ENCODE data around the gene OSTN. TPM values are rescaled to one million over a fixed set of nuclear protein-coding genes. Genes with fewer than 3 reads are reported as not detected.
A peak's percentile ranks its signal among the peaks of the same experiment; 100 is the strongest.

Gene OSTN
- total RNA-seq, 2 experiments from 2014 or later: not detected

- peaks cover 14% of the 10 kb centered on the region for H3K4me1 Mint-ChIP-seq
- H3K27ac Mint-ChIP-seq: peak overlapping the region; percentile 78
- peak overlapping the region; percentile 33 for H3K4me3 Mint-ChIP-seq
- CTCF ChIA-PET: no interaction called here
- POLR2A ChIA-PET: no interaction called here
- H3K27me3 Mint-ChIP-seq: no peaks in the 10 kb centered on the region
- H3K36me3 Mint-ChIP-seq (ENCODE audit: low read depth): no peaks in the 10 kb centered on the region
- no peaks in the 10 kb centered on the region for H3K9me3 Mint-ChIP-seq
- DNase-seq: no peak
Measured at GRCh38 chr3:191290311-191291025, 91.4 kb downstream of the OSTN start.

GRCh38 chr3:191292243-191293015, 93.4 kb downstream of the OSTN start:
- POLR2A ChIA-PET: no interaction called here
- no peaks in the 10 kb centered on the region for H3K36me3 Mint-ChIP-seq (ENCODE audit: low read depth)
- H3K4me3 Mint-ChIP-seq: no peak overlapping the region
- no peak overlapping the region for H3K27ac Mint-ChIP-seq
- CTCF ChIA-PET: interaction anchor here (0.8 kb wide), 1 partner anchor 24 kb away, joined by 3 read pairs; no protein-coding TSS in a partner anchor
- peaks cover 14% of the 10 kb centered on the region for H3K4me1 Mint-ChIP-seq
- no peak for DNase-seq
- peaks cover 4% of the 10 kb centered on the region for H3K27me3 Mint-ChIP-seq
- H3K9me3 Mint-ChIP-seq: no peaks in the 10 kb centered on the region

- no peaks in the 10 kb centered on the region for H3K36me3 Mint-ChIP-seq (ENCODE audit: low read depth)
- H3K4me3 Mint-ChIP-seq: no peak overlapping the region
- H3K27me3 Mint-ChIP-seq: peaks cover 5% of the 10 kb centered on the region
- ChIA-PET POLR2A (no interaction called here), CTCF (no interaction called here)
- no peak overlapping the region for H3K27ac Mint-ChIP-seq
- no peak for DNase-seq
- H3K4me1 Mint-ChIP-seq: peaks cover 14% of the 10 kb centered on the region
- H3K9me3 Mint-ChIP-seq: no peaks in the 10 kb centered on the region
Measured at GRCh38 chr3:191294291-191294690, 95.2 kb downstream of the OSTN start.

- Mint-ChIP-seq H3K4me1 (peaks cover 3% of the 10 kb centered on the region), H3K36me3 (ENCODE audit: low read depth) (no peaks in the 10 kb centered on the region), H3K4me3 (no peak overlapping the region), H3K27me3 (peaks cover 5% of the 10 kb centered on the region), H3K9me3 (no peaks in the 10 kb centered on the region), H3K27ac (no peak overlapping the region)
- ChIA-PET CTCF (no interaction called here), POLR2A (no interaction called here)
- no peak for DNase-seq
Measured at GRCh38 chr3:191296041-191296541, 97.0 kb downstream of the OSTN start.

- ChIA-PET CTCF (no interaction called here), POLR2A (no interaction called here)
- Mint-ChIP-seq H3K4me1 (no peaks in the 10 kb centered on the region), H3K4me3 (no peak overlapping the region), H3K27ac (no peak overlapping the region), H3K36me3 (ENCODE audit: low read depth) (no peaks in the 10 kb centered on the region), H3K27me3 (peaks cover 5% of the 10 kb centered on the region), H3K9me3 (no peaks in the 10 kb centered on the region)
- DNase-seq: no peak
Measured at GRCh38 chr3:191298846-191299245, 99.8 kb downstream of the OSTN start.

GRCh38 chr3:191300422-191300821, 101.4 kb downstream of the OSTN start:
- Mint-ChIP-seq H3K27ac (no peak overlapping the region), H3K4me1 (no peaks in the 10 kb centered on the region), H3K27me3 (peaks cover 5% of the 10 kb centered on the region), H3K4me3 (no peak overlapping the region), H3K36me3 (ENCODE audit: low read depth) (no peaks in the 10 kb centered on the region), H3K9me3 (no peaks in the 10 kb centered on the region)
- ChIA-PET CTCF (no interaction called here), POLR2A (no interaction called here)
- no peak for DNase-seq

GRCh38 chr3:191301017-191301416, 102.0 kb downstream of the OSTN start:
- no peak for DNase-seq
- Mint-ChIP-seq H3K4me1 (no peaks in the 10 kb centered on the region), H3K9me3 (no peaks in the 10 kb centered on the region), H3K27me3 (peaks cover 5% of the 10 kb centered on the region), H3K27ac (no peak overlapping the region), H3K4me3 (no peak overlapping the region), H3K36me3 (ENCODE audit: low read depth) (no peaks in the 10 kb centered on the region)
- POLR2A ChIA-PET: no interaction called here
- CTCF ChIA-PET: no interaction called here

- no peaks in the 10 kb centered on the region for H3K4me1 Mint-ChIP-seq
- no peaks in the 10 kb centered on the region for H3K36me3 Mint-ChIP-seq (ENCODE audit: low read depth)
- DNase-seq: no peak
- CTCF ChIA-PET: no interaction called here
- no peaks in the 10 kb centered on the region for H3K9me3 Mint-ChIP-seq
- H3K27me3 Mint-ChIP-seq: peaks cover 7% of the 10 kb centered on the region
- no peak overlapping the region for H3K27ac Mint-ChIP-seq
- no peak overlapping the region for H3K4me3 Mint-ChIP-seq
- POLR2A ChIA-PET: no interaction called here
Measured at GRCh38 chr3:191301782-191302411, 102.9 kb downstream of the OSTN start.

GRCh38 chr3:191302451-191302850, 103.4 kb downstream of the OSTN start:
- no peaks in the 10 kb centered on the region for H3K9me3 Mint-ChIP-seq
- H3K27ac Mint-ChIP-seq: no peak overlapping the region
- H3K36me3 Mint-ChIP-seq (ENCODE audit: low read depth): no peaks in the 10 kb centered on the region
- no peak overlapping the region for H3K4me3 Mint-ChIP-seq
- no peak for DNase-seq
- CTCF ChIA-PET: no interaction called here
- H3K4me1 Mint-ChIP-seq: no peaks in the 10 kb centered on the region
- POLR2A ChIA-PET: no interaction called here
- peaks cover 3% of the 10 kb centered on the region for H3K27me3 Mint-ChIP-seq

GRCh38 chr3:191303596-191303995, 104.6 kb downstream of the OSTN start:
- Mint-ChIP-seq H3K27ac (no peak overlapping the region), H3K36me3 (ENCODE audit: low read depth) (no peaks in the 10 kb centered on the region), H3K4me3 (no peak overlapping the region), H3K27me3 (peaks cover 2% of the 10 kb centered on the region), H3K4me1 (no peaks in the 10 kb centered on the region), H3K9me3 (no peaks in the 10 kb centered on the region)
- ChIA-PET POLR2A (no interaction called here), CTCF (no interaction called here)
- no peak for DNase-seq

GRCh38 chr3:191306428-191306827, 107.4 kb downstream of the OSTN start:
- DNase-seq: no peak
- CTCF ChIA-PET: no interaction called here
- no peaks in the 10 kb centered on the region for H3K9me3 Mint-ChIP-seq
- no peaks in the 10 kb centered on the region for H3K36me3 Mint-ChIP-seq (ENCODE audit: low read depth)
- peaks cover 2% of the 10 kb centered on the region for H3K27me3 Mint-ChIP-seq
- H3K4me1 Mint-ChIP-seq: no peaks in the 10 kb centered on the region
- no peak overlapping the region for H3K4me3 Mint-ChIP-seq
- POLR2A ChIA-PET: no interaction called here
- H3K27ac Mint-ChIP-seq: no peak overlapping the region

GRCh38 chr3:191307341-191307740, 108.3 kb downstream of the OSTN start:
- CTCF ChIA-PET: no interaction called here
- H3K4me3 Mint-ChIP-seq: no peak overlapping the region
- no peaks in the 10 kb centered on the region for H3K36me3 Mint-ChIP-seq (ENCODE audit: low read depth)
- POLR2A ChIA-PET: no interaction called here
- H3K27me3 Mint-ChIP-seq: peaks cover 2% of the 10 kb centered on the region
- no peak for DNase-seq
- H3K27ac Mint-ChIP-seq: no peak overlapping the region
- H3K9me3 Mint-ChIP-seq: no peaks in the 10 kb centered on the region
- H3K4me1 Mint-ChIP-seq: no peaks in the 10 kb centered on the region

- Mint-ChIP-seq H3K27me3 (no peaks in the 10 kb centered on the region), H3K27ac (no peak overlapping the region), H3K4me3 (no peak overlapping the region), H3K36me3 (ENCODE audit: low read depth) (no peaks in the 10 kb centered on the region), H3K4me1 (no peaks in the 10 kb centered on the region), H3K9me3 (no peaks in the 10 kb centered on the region)
- POLR2A ChIA-PET: no interaction called here
- DNase-seq: no peak
- CTCF ChIA-PET: interaction anchor here (0.6 kb wide), 1 partner anchor 373 kb away, joined by 4 read pairs; no protein-coding TSS in a partner anchor
Measured at GRCh38 chr3:191313296-191313695, 114.3 kb downstream of the OSTN start.

Measured in activated CD4-positive, alpha-beta T cell treated with anti-CD3 and anti-CD28 coated beads, Interleukin-2, amount 10 ng/mL, durations not matched to agents 7 days and 5 days (primary cell).